GM21528 (cell line): ENCODE data around the gene PRMT6.
"Not testable (repeated sequence)": the region's sequence is repeated elsewhere in the genome, so short reads cannot be mapped to it uniquely, and the experiment has no call there.

Source experiments
- ATAC-seq: cut with Tn5 transposase; IDR thresholded peaks from one replicate; pipeline ENCODE4 v1.9.1; 2021; ENCODE audit warnings: mild to moderate bottlenecking, moderate library complexity; ENCODE audit not compliant: unreplicated experiment, low FRiP score

Gene PRMT6

DNA sequence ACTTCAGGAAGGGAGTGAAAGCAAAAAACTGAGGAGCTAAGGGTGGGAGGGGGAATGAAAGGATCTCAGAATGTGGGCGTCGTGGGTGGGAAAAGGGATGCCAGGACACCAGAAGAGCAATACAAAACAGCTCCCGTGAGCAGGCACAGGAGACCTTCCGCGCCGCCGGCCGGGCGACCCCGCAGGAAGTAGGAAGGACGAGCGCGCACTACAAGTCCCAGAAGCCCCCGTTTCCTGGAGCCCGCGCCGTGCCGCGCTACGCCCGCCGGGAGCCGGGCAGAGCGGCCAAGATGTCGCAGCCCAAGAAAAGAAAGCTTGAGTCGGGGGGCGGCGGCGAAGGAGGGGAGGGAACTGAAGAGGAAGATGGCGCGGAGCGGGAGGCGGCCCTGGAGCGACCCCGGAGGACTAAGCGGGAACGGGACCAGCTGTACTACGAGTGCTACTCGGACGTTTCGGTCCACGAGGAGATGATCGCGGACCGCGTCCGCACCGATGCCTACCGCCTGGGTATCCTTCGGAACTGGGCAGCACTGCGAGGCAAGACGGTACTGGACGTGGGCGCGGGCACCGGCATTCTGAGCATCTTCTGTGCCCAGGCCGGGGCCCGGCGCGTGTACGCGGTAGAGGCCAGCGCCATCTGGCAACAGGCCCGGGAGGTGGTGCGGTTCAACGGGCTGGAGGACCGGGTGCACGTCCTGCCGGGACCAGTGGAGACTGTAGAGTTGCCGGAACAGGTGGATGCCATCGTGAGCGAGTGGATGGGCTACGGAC is at the start of gene PRMT6:
Gene PRMT6 (plus strand): TSS at position 249 of the 771 bp plus-strand sequence. CDS start 42 bp downstream, at position 291.
- ATAC-seq: peak; percentile 93

DNA sequence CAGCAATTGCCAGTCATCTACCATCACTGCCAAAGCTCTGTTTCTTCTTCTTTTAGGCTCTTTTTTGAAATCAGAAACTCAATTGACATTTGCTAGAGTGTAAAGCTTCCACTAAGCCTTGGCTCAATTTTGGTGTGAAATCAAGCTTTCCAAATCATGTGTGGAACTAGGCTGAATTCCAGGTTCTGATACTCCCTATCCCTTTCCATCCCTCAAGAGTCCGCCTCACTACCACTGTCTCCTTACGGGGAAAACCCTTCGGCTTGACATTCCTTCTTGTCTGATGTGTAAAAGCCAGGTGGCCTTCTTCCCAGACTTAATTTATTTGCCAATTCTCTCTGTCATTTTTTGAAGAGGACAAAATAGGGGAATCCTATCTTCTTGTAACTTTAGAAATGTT is 47.2 kb upstream of the PRMT6 start:
- ATAC-seq: no peak

DNA sequence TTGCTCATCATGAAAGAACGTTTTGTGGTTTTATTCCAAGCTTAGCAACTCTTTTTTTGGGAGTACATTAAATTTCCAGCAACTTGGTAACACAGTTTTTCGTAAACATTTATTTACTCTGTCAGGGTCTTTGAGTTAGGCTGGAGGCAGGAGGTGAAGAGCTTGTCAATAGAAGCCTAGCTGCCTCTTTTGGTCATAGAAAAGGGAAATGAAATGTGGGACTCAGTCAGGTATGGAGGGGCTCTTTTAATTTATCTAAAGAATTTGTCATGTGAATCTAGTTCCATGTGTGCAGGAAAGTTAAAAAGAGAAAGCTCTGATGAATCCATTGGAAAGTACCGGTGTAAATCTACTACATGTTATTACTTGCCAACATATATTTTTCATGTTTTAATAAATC is 45.9 kb upstream of the PRMT6 start:
- no peak for ATAC-seq

DNA sequence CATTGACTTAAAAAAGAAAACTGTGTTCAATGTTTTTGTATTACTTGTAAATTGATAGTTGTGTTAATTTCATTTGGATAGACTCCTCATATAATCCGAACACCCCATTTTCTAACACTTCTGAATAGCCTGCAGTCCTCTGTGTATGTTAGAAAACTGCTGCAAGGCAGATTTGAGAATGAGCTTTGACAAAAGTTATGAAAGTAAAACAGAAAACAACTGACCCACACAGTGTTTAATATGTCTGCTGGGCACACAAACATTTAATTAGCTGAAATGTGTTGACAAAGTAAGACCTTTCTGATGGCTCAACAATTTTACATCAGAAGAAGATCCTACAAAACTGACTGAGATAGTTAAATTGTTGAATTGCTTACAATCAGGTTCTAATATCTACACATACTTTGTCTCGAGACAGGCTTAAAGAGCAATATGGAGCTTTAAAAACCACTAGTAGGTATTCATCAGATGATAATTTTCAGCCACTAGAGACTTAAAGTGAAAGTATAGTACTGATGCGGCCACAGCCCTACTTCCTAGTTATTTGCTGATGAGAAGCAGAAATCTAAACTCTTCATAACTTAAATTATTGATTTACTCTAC is 40.0 kb upstream of the PRMT6 start:
- peak; percentile 96 for ATAC-seq

DNA sequence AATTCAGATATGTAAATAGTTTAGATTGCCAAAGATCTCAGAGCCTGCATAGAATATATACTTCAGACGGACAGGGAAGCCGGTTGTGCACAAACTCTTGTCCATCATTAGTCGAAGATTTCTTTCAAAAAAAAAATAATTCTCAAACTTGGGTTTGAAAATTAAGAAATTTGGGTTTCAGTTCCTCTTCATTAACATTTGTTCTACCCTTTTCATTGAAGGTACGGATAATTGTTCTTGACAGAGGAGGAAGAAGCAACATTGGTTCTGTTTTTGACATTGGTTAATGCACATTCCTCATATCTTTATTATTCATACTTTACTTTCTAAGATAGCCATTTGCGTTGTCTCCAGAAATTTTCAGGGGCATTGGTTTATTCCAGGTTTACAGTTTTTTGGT is 38.0 kb upstream of the PRMT6 start:
- no peak for ATAC-seq

DNA sequence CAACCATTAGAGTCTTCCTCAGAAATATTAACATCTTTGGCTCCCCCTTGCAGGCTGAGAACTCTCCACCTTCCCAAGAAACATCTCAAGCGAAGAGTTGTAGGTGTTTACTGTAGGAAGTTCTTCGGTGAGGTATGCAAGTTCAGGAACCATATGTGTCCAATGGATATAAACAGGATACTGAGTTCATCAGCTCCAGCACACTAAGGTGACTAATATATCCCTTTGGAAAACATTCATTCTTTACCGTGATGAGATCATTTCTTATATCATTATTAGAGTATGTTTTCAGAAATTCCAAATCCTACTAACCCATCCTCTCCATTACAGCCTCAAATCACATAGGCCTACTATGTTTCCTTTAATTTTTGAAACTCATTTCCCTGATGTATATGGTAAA is 37.3 kb upstream of the PRMT6 start:
- no peak for ATAC-seq

DNA sequence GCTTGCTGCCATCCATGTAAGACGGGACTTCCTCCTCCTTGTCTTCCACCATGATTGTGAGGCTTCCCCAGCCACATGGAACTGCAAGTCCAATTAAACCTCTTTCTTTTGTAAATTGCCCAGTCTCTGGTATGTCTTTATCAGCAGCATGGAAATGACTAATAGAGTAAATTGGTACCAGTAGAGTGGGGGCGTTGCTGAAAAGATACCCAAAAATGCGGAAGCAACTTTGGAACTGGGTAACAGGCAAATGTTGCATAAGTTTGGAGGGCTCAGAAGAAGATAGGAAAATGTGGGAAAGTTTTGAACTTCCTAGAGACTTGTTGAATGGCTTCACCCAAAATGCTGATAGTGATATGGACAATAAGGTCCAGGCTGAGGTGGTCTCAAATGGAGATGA is 17.6 kb upstream of the PRMT6 start:
- ATAC-seq: not testable (repeated sequence)

DNA sequence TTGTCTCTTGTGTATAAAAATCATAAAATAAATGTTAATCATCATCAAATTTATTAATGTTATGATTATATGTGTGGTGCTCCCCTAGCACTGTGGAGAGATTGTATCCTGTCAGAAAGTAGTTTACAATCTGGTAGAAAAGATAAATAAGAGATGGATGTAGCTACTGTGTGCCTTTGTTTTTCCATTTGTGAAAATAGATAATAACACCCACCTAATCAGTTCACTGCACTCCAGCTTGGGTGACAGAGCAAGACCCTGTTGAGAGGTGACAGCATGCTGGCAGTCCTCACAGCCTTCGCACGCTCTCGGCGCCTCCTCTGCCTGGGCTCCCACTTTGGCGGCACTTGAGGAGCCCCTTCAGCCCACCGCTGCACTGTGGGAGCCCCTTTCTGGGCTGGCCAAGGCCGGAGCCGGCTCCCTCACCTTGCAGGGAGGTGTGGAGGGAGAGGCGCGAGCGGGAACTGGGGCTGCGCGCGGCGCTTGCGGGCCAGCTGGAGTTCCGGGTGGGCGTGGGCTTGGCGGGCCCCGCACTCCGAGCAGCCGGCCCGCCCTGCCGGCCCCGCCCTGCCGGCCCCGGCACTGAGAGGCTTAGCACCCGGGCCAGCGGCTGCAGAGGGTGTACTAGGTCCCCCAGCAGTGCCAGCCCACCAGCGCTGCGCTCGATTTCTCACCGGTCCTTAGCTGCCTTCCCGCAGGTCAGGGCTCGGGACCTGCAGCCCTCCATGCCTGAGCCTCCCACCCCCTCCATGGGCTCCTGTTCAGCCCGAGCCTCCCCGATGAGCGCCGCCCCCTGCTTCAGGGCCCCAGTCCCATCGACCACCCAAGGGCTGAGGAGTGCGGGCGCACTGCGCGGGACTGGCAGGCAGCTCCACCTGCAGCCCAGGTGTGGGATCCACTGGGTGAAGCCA is 11.9 kb upstream of the PRMT6 start:
- ATAC-seq: not testable (repeated sequence)

DNA sequence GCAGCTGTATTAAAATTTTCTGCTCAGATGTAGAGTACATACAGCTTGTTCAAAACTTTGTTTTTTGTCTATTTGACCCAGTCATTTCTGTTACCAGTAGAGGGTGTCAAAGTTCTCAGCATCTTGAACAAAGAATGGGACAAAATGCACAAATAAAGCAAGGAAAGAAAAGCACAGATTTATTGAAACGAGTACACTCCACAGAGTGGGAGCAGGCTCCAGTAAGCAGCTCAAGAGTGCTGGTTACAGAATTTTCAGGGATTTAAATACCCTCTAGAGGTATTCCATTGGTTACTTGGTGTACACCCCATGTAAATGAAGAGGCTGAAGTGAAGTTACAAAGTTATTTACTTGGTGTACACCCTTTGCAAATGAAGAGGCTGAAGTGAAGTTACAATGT is 8.9 kb upstream of the PRMT6 start:
- no peak for ATAC-seq

DNA sequence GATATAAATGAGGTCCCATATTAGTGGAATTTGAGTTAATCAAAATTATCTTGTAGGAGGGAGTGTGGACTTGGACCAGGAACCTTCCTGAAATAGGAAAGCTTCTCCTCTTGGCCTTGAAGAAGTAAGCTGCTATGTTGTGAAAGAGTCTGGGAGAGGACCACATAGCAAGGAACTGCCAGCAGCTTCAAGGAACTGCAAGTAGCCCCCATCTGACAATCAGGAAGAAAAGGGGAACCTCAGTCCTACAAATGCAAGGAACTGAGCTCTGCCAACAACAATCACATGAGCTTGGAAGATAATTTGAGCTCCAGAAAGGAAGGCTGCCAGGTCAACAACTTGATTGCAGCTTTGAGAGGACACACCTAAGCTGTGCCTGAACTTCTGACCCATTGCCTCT is 8.2 kb upstream of the PRMT6 start:
- ATAC-seq: no peak

DNA sequence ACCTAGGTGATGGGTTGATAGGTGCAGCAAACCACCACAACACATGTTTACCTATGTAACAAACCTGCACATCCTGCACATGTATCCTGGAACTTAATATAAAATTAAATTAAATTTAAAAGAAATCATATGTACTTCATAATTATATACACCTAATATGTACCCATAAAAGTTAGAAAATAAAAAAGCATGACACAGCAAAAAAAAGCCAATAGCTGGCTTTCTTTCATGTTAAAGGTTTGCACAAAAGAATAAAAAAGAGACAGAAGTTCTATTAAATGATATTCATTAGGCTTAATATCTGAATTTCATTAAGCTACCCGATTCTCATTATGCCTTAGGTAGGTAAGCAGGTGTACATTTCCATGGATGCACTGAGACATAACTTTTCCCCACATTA is 5.2 kb upstream of the PRMT6 start:
- no peak for ATAC-seq

DNA sequence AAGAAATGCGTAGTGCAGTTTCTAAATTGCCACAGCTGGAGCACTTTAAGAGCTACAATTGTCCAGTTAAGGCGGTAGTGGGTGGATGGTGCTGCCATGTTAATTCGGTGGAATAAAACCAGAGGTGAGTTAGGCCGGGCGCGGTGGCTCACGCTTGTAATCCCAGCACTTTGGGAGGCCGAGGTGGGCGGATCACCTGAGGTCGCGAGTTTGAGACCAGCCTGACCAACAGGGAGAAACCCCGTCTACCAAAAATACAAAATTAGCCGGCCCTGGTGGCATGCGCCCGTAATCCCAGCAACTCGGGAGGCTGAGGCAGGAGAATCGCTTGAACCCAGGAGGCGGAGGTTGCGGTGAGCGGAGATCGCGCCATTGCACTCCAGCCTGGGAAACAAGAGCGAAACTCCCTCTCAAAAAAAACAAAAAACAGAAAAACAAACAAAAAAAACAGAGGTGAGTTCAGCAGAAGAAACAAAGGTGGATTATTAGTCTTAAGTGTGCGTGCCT is 502 bp upstream of the PRMT6 start:
- not testable (repeated sequence) for ATAC-seq

DNA sequence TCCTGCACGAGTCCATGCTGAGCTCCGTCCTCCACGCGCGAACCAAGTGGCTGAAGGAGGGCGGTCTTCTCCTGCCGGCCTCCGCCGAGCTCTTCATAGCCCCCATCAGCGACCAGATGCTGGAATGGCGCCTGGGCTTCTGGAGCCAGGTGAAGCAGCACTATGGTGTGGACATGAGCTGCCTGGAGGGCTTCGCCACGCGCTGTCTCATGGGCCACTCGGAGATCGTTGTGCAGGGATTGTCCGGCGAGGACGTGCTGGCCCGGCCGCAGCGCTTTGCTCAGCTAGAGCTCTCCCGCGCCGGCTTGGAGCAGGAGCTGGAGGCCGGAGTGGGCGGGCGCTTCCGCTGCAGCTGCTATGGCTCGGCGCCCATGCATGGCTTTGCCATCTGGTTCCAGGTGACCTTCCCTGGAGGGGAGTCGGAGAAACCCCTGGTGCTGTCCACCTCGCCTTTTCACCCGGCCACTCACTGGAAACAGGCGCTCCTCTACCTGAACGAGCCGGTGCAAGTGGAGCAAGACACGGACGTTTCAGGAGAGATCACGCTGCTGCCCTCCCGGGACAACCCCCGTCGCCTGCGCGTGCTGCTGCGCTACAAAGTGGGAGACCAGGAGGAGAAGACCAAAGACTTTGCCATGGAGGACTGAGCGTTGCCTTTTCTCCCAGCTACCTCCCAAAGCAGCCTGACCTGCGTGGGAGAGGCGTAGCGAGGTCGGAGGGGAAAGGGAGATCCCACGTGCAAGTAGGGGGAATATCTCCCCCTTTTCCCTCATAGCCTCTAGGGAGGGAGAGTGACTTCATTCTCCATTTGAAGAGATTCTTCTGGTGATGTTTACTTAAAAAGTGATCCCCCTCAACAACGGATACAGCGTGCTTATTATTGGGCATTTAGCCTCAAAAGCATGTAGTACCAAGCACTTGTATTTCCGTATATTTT is 991 bp downstream of the PRMT6 start:
- peak; percentile 71 for ATAC-seq

DNA sequence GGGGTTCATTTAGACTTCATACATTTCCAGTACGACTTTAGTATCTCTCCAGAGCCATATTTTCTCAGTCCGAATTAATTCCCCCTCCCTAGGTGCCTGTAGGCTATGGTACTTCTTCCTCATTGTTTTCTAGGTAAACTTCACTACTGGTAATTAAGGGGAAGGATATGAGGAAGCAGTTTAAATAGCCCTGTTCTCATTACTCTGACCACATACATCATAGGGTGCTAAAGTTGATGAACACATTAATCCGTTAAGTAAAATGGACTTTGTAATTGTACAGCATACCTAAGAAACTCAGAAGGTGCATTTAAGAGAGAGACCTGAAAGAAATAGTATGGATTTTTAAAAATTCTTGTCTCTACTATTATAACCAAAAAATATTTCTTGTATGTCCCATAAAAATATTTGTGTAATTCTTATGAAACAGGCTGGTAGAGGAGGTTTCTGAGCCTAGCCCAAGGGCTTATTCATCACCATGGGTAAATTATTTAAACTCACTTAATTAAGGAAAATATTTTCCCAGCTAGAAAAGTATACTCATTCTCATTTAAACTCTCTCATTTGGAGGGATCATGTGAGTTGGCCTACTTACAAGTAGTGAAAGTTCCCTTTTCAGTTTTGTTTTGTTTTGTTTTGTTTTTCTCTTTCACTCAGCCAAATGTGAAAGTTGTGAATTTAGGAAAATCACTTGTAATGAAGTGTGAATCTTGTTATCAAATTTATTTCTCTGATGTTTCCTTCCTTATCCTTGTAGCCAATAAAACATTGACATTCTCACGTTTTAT is 2.0 kb downstream of the PRMT6 start:
- ATAC-seq: no peak

DNA sequence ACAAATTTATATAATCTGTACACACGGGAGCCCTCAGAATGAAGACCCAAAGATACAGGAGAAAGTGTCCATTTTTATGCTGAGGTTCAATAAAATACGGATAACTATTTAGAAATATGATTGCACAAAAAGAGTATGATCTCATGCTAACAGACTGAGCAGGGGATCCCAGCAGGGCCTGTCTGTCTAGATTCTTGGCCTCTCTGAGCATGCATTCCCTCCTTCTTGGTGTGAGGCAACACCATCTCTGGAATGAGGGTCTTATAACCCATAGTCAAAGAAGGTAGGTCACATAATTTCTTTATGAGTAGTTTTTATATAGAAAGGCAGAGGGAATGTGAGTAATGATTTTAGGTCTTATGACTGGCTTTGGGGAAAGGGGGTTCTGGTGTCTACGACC is 5.4 kb downstream of the PRMT6 start:
- ATAC-seq: no peak

DNA sequence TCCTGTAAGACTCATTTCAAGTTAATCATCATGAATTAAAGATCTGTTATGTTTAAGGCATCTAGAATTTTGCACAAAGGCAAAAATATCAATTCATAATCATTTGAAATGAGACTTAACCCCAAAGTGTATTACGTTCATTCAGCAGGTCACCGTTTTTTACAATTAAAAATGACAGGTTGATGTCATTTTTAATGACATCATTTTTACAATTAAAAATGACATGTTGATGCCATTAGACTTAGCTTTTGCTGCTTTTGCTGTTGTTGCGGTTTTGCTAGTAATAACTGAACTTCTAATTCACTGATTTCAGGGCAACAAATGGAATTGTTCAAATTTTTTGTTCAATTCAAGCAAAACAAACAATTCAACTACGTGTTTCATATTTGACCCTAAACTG is 17.0 kb downstream of the PRMT6 start:
- no peak for ATAC-seq

DNA sequence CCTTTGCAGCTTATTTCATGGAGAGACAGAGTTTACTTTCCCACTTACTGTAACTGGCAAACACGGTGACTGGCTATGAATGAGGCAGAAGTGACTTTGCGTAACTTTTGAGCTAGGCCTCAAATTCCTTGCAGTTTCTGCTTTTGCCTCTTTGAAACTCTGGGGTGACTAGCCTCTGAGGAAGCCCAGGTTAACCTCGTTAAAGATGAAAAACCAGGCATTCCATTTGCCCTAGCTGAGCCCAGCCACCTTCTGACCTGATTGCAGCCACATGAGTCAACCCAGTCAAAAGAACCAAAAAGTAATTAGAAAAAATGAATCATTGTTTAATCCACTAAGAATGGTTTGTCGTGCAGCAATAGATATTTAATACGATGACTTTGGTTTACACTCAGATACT is 20.4 kb downstream of the PRMT6 start:
- no peak for ATAC-seq

DNA sequence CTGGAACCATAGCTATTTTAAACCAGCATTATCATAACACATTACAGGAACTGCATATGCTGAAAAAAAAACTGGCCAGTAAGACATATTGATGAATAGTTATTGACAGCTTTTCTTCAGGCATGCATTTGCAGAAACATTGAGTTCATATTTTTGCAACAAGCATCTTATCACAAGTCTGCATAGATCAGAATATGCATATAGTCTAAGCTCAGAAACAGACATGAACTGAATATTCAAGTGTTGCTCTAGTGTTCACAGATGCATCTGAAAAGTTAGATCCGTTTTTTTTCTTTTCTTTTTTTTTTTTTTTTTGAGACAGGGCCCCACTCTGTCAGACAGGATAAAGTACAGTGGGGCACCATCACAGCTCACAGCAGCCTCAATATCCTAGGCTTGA is 22.8 kb downstream of the PRMT6 start:
- ATAC-seq: no peak

DNA sequence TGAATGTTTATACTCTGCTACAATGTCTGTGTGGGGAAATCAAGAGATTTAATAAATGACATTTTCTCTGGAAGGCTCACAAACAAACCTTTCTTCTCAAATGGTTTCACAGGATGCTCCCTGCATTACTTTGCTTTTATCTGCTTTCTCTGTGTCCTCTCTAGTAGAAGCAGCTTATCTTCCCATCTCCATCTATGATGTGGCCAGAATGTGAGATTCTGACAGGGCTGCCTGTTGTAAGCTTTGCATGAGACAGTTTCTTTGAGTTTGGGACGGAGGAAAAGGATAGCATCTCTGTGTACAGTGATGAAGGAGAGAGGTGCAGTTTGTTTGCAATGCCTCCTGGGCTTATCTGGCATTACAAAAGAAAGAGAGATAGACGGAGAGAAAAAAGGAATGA is 24.6 kb downstream of the PRMT6 start:
- ATAC-seq: no peak
